Naive thymus-derived CD4-positive, alpha-beta T cell (primary cell): ENCODE data around the gene CTTNBP2. TPM values are rescaled to one million over a fixed set of nuclear protein-coding genes. Genes with fewer than 3 reads are reported as not detected.
"Not testable (repeated sequence)": the region's sequence is repeated elsewhere in the genome, so short reads cannot be mapped to it uniquely, and the experiment has no call there.

ENCODE experiments used
- ATAC-seq: fragments of 150-1000 bp; cut with Tn5 transposase; 2 replicates; pipeline ENCODE4 v1.10.0; 2021; ENCODE audit warnings: mild to moderate bottlenecking, moderate library complexity
- CTCF ChIA-PET: fragments of 350-600 bp; sonication (Branson Sonifier 250); formaldehyde crosslinking; loops from one replicate; lab custom pipeline; 2021; ENCODE audit warnings: antibody characterized with exemption; lab: Charles Lee
- POLR2A ChIA-PET: fragments of 350-600 bp; sonication (Branson Sonifier 250); formaldehyde crosslinking; loops from one replicate; lab custom pipeline; 2021; ENCODE audit warnings: antibody characterized with exemption, inconsistent platforms; lab: Charles Lee
- DNase-seq, 9 donors: peaks; one replicate each; pipeline versions ENCODE4 v3.0.0 to v3.0.0-alpha.2; 2020 to 2022; ENCODE audit warnings: mixed read lengths in 1 of 9
- H3K27ac ChIP-seq: one replicate; pipeline ENCODE4 v1.7.0; 2013; ENCODE audit warnings: mild to moderate bottlenecking, low read depth, low read length, moderate library complexity
- H3K27me3 ChIP-seq, 2 donors: one replicate each; pipeline ENCODE4 v1.7.0; 2013; ENCODE audit warnings: low read length in 2 of 2, mild to moderate bottlenecking in 2 of 2, moderate library complexity in 2 of 2; ENCODE audit not compliant: control insufficient read depth in 2 of 2, insufficient read depth in 2 of 2
- H3K36me3 ChIP-seq, 3 experiments: 1 replicate in 2 of 3; 2 replicates in 1 of 3; pipeline ENCODE4 v1.7.0; 2013; ENCODE audit warnings: low read length in 3 of 3, mild to moderate bottlenecking in 3 of 3, moderate library complexity in 1 of 3; ENCODE audit not compliant: insufficient read depth in 3 of 3, control insufficient read depth in 2 of 3
- H3K4me1 ChIP-seq, 2 donors: one replicate each; pipeline ENCODE4 v1.7.0; 2013; ENCODE audit warnings: low read length in 2 of 2, mild to moderate bottlenecking in 2 of 2, moderate library complexity in 1 of 2; ENCODE audit not compliant: control insufficient read depth in 2 of 2, insufficient read depth in 2 of 2
- H3K4me3 ChIP-seq: 2 replicates; pipeline ENCODE4 v1.7.0; 2013; ENCODE audit warnings: mild to moderate bottlenecking, low read length
- H3K9me3 ChIP-seq, 3 experiments: 1 replicate in 2 of 3; 2 replicates in 1 of 3; pipeline ENCODE4 v1.7.0; 2013; ENCODE audit warnings: low read length in 3 of 3; ENCODE audit not compliant: control insufficient read depth in 2 of 3
- H3K27ac Mint-ChIP-seq, 9 donors: one replicate each; pipeline ENCODE4 v1.8.0; 2020 to 2022; ENCODE audit warnings: mixed read lengths in 9 of 9, mild to moderate bottlenecking in 8 of 9, moderate library complexity in 5 of 9, inconsistent platforms in 2 of 9
- H3K27me3 Mint-ChIP-seq, 5 donors: one replicate each; pipeline ENCODE4 v1.8.0; 2021 to 2022; ENCODE audit warnings: mixed read lengths in 5 of 5, mild to moderate bottlenecking in 1 of 5
- H3K36me3 Mint-ChIP-seq, 5 donors: one replicate each; pipeline ENCODE4 v1.8.0; 2020 to 2022; ENCODE audit warnings: mixed read lengths in 5 of 5, mild to moderate bottlenecking in 3 of 5, inconsistent platforms in 1 of 5
- H3K4me1 Mint-ChIP-seq, 7 donors: one replicate each; pipeline ENCODE4 v1.8.0; 2020 to 2022; ENCODE audit warnings: mixed read lengths in 7 of 7, mild to moderate bottlenecking in 3 of 7, inconsistent platforms in 1 of 7
- H3K4me3 Mint-ChIP-seq, 10 donors: one replicate each; pipeline ENCODE4 v1.8.0; 2020 to 2022; ENCODE audit warnings: mild to moderate bottlenecking in 10 of 10, mixed read lengths in 10 of 10, moderate library complexity in 6 of 10, inconsistent platforms in 2 of 10
- H3K9me3 Mint-ChIP-seq, 11 donors: one replicate each; pipeline ENCODE4 v1.8.0; 2020 to 2022; ENCODE audit warnings: mixed read lengths in 11 of 11, mild to moderate bottlenecking in 4 of 11, inconsistent platforms in 1 of 11, moderate library complexity in 1 of 11
- intact Hi-C, 2 donors: fragments of 100-400 bp; cut with micrococcal nuclease; formaldehyde crosslinking; loops; one replicate each; pipeline ENCODE4 v1.15.1; 2023
- polyA plus RNA-seq, 2 donors: library from polyadenylated mRNA; unstranded; fragments of 300-500 nt; fragmentation: Illumina TruSeq; gene quantifications; one replicate each; pipeline ENCODE4 v1.2.3, GENCODE V29; 2021
- total RNA-seq, 6 experiments: library from RNA in 5 of 6; stranded (reverse) in 5 of 6; gene quantifications; 1 replicate in 5 of 6; 2 replicates in 1 of 6; pipeline ENCODE4 v1.2.3 and lab custom pipeline; 2021 to 2026

CTTNBP2 gene
- total and polyA plus RNA-seq, 7 experiments from 2014 or later: 0.16 to 0.30 (median 0.27) TPM; not detected in 4

GRCh38 chr7:117715784-117716445 is 157.3 kb downstream of the CTTNBP2 start:
- no peak for ATAC-seq
- H3K4me1 Mint-ChIP-seq: peaks cover 0 to 8% (median 0%) of the 10 kb centered on the region in 7 donors
- H3K4me3 Mint-ChIP-seq: no peak overlapping the region
- H3K4me3 ChIP-seq: no peak overlapping the region
- H3K27ac ChIP-seq: no peak overlapping the region
- no peak for DNase-seq
- ChIA-PET POLR2A (no interaction called here), CTCF (no interaction called here)
- H3K9me3 ChIP-seq: no peaks in the 10 kb centered on the region
- H3K27me3 ChIP-seq: no peaks in the 10 kb centered on the region
- peaks cover 0 to 9% (median 7%) of the 10 kb centered on the region in 5 donors for H3K27me3 Mint-ChIP-seq
- intact Hi-C loops: loop anchor here in 1 of 2 donors (1.0 to 5.0 kb wide), 3 partner anchors 257 to 503 kb away; no protein-coding TSS in a partner anchor
- peaks cover 0 to 3% (median 0%) of the 10 kb centered on the region in 11 donors for H3K9me3 Mint-ChIP-seq
- no peak overlapping the region for H3K27ac Mint-ChIP-seq
- no peaks in the 10 kb centered on the region for H3K36me3 Mint-ChIP-seq
- H3K36me3 ChIP-seq: no peaks in the 10 kb centered on the region
- H3K4me1 ChIP-seq: no peaks in the 10 kb centered on the region

DNA sequence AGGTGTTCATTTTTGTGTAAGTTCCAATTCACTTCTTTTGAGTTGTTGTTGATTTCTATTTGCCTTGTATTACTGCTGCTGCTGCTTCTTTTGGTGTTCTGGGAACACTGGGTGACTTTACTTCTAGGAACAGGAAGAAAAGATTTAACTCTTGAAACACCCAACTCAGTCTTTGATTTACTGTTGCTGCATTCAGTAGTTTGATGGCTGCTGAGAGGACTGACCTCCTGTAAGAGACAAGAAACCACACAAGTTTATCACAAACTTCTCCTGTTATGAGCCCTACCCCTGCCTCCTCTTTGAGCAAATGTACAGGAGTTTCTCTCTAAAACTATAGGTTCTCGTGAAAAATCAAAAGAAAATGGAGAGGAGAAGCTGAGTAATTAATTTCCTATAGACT is 161.7 kb downstream of the CTTNBP2 start:
- no peak overlapping the region for H3K27ac ChIP-seq
- H3K9me3 Mint-ChIP-seq: peaks cover 0 to 4% (median 0%) of the 10 kb centered on the region in 11 donors
- H3K4me1 ChIP-seq: no peaks in the 10 kb centered on the region
- no peak overlapping the region for H3K27ac Mint-ChIP-seq
- H3K27me3 ChIP-seq: no peaks in the 10 kb centered on the region
- peaks cover 0 to 8% (median 0%) of the 10 kb centered on the region in 7 donors for H3K4me1 Mint-ChIP-seq
- H3K27me3 Mint-ChIP-seq: peaks cover 0 to 14% (median 7%) of the 10 kb centered on the region in 5 donors
- intact Hi-C loops: no loop called here
- no peak for ATAC-seq
- H3K36me3 ChIP-seq: no peaks in the 10 kb centered on the region
- H3K4me3 ChIP-seq: no peak overlapping the region
- H3K36me3 Mint-ChIP-seq: no peaks in the 10 kb centered on the region
- DNase-seq: no peak
- ChIA-PET POLR2A (no interaction called here), CTCF (no interaction called here)
- no peak overlapping the region for H3K4me3 Mint-ChIP-seq
- no peaks in the 10 kb centered on the region for H3K9me3 ChIP-seq

DNA sequence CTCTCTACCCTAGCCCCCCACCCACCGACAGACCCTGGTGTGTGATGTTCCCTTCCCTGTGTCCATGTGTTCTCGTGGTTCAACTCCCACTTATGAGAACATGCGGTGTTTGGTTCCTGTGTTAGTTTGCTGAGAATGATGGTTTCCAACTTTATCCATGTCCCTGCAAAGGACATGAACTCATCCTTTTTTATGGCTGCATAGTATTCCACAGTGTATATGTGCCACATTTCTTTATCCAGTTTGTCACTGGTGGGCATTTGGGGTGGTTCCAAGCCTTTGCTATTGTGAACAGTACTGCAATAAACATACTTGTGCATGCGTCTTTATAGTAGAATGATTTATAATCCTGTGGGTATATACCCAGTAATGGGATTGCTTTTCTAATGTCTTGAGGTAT is 165.1 kb downstream of the CTTNBP2 start:
- H3K4me1 Mint-ChIP-seq, H3K9me3 Mint-ChIP-seq, H3K27ac Mint-ChIP-seq, H3K4me3 Mint-ChIP-seq, intact Hi-C loops, H3K9me3 ChIP-seq, H3K36me3 Mint-ChIP-seq, ATAC-seq, DNase-seq, CTCF ChIA-PET, H3K27ac ChIP-seq, H3K4me3 ChIP-seq, POLR2A ChIA-PET, H3K36me3 ChIP-seq, H3K4me1 ChIP-seq, H3K27me3 ChIP-seq: not testable (repeated sequence)
- peaks cover 0 to 12% (median 0%) of the 10 kb centered on the region in 5 donors for H3K27me3 Mint-ChIP-seq

DNA sequence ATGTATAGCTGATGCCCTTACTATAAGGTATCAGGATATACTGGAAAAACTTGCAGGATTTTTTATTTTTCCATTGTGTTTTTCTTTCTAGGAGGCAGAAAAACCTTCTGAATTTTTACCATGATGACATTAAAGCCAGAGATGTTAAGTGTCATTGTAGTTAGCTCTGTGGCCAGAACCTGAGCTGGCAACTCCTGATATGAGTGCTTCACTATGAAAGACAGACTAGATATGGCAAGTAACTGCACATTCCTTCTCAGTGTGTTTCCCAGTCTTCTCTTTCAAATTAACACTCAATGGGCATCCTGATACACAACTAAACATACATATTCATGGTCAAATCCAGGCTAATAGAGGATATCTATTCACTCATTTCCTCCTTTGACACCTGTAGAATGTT is 166.2 kb downstream of the CTTNBP2 start:
- intact Hi-C loops: no loop called here
- ATAC-seq (no peak), DNase-seq (no peak)
- H3K9me3 ChIP-seq: no peaks in the 10 kb centered on the region
- H3K4me1 Mint-ChIP-seq: peaks cover 0 to 8% (median 0%) of the 10 kb centered on the region in 7 donors
- no peaks in the 10 kb centered on the region for H3K36me3 ChIP-seq
- POLR2A ChIA-PET: no interaction called here
- no peaks in the 10 kb centered on the region for H3K4me1 ChIP-seq
- CTCF ChIA-PET: no interaction called here
- peaks cover 0 to 8% (median 0%) of the 10 kb centered on the region in 5 donors for H3K27me3 Mint-ChIP-seq
- no peak overlapping the region for H3K27ac ChIP-seq
- H3K27me3 ChIP-seq: no peaks in the 10 kb centered on the region
- no peak overlapping the region for H3K4me3 Mint-ChIP-seq
- H3K27ac Mint-ChIP-seq: no peak overlapping the region
- H3K36me3 Mint-ChIP-seq: no peaks in the 10 kb centered on the region
- no peak overlapping the region for H3K4me3 ChIP-seq
- H3K9me3 Mint-ChIP-seq: peaks cover 0 to 8% (median 0%) of the 10 kb centered on the region in 11 donors

DNA sequence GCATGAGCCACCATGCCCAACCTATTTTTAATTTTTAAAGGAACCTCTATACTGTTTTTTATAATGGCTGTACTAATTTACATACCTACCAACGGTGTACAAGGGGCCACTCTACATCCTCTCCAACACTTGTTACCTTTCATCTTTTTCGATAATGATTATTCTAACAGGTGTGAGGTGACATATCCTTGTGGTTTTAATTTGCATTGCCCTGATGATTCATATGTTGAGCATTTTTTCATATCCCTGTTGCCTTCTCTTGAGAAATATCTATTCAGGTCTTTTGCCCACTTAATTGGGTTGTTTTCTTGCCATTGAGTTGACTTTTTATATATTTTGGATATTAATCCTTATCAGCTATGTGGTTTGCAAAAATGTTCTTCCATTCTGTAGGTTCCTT is 167.0 kb downstream of the CTTNBP2 start:
- H3K27me3 Mint-ChIP-seq: peaks cover 0 to 8% (median 0%) of the 10 kb centered on the region in 5 donors
- Histone ChIP-seq H3K4me3 (no peak overlapping the region), H3K9me3 (no peaks in the 10 kb centered on the region), H3K27me3 (no peaks in the 10 kb centered on the region), H3K27ac (no peak overlapping the region), H3K36me3 (no peaks in the 10 kb centered on the region), H3K4me1 (no peaks in the 10 kb centered on the region)
- H3K4me3 Mint-ChIP-seq: no peak overlapping the region
- no peak for DNase-seq
- intact Hi-C loops: no loop called here
- no peak overlapping the region for H3K27ac Mint-ChIP-seq
- POLR2A ChIA-PET: no interaction called here
- CTCF ChIA-PET: no interaction called here
- ATAC-seq: no peak
- no peaks in the 10 kb centered on the region for H3K36me3 Mint-ChIP-seq
- H3K9me3 Mint-ChIP-seq: peaks cover 0 to 8% (median 0%) of the 10 kb centered on the region in 11 donors
- no peaks in the 10 kb centered on the region for H3K4me1 Mint-ChIP-seq

DNA sequence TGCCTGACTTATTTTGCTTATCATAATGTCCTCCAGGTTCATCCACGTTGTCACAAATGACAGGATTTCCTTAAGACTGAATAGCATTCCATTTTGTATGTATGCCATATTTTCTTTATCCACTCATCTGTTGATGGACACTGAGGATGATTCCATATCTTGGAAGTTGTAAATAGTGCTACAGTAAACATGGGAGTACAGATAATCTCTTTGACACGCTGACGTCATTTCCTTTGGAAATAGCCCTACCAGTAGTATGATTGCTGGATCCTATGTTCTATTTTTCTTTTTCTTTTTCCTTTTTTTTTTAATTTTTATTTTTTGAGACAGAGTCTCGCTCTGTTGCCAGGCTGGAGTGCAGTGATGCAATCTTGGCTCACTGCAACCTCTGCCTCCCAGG is 167.6 kb downstream of the CTTNBP2 start:
- no peaks in the 10 kb centered on the region for H3K4me1 Mint-ChIP-seq

GRCh38 chr7:117704063-117704462 is 169.2 kb downstream of the CTTNBP2 start:
- intact Hi-C loops: no loop called here
- no peaks in the 10 kb centered on the region for H3K36me3 Mint-ChIP-seq
- Histone ChIP-seq H3K27ac (no peak overlapping the region), H3K27me3 (no peaks in the 10 kb centered on the region), H3K4me1 (no peaks in the 10 kb centered on the region), H3K9me3 (no peaks in the 10 kb centered on the region), H3K36me3 (no peaks in the 10 kb centered on the region), H3K4me3 (no peak overlapping the region)
- CTCF ChIA-PET: no interaction called here
- H3K9me3 Mint-ChIP-seq: peaks cover 0 to 16% (median 0%) of the 10 kb centered on the region in 11 donors
- POLR2A ChIA-PET: no interaction called here
- DNase-seq (no peak), ATAC-seq (no peak)
- peaks cover 0 to 8% (median 0%) of the 10 kb centered on the region in 5 donors for H3K27me3 Mint-ChIP-seq
- H3K27ac Mint-ChIP-seq: no peak overlapping the region
- no peak overlapping the region for H3K4me3 Mint-ChIP-seq
- H3K4me1 Mint-ChIP-seq: no peaks in the 10 kb centered on the region

More for the DNA sequence above, 167.6 kb downstream of the CTTNBP2 start:
- no peaks in the 10 kb centered on the region for H3K9me3 ChIP-seq
- H3K4me3 ChIP-seq: no peak overlapping the region
- Mint-ChIP-seq H3K4me3 (no peak overlapping the region), H3K36me3 (no peaks in the 10 kb centered on the region), H3K27ac (no peak overlapping the region), H3K27me3 (peaks cover 0 to 8% (median 0%) of the 10 kb centered on the region in 5 donors), H3K9me3 (peaks cover 0 to 11% (median 0%) of the 10 kb centered on the region in 11 donors)
- DNase-seq (no peak), ATAC-seq (no peak)
- no peaks in the 10 kb centered on the region for H3K4me1 ChIP-seq
- intact Hi-C loops: no loop called here
- no peaks in the 10 kb centered on the region for H3K36me3 ChIP-seq
- no peaks in the 10 kb centered on the region for H3K27me3 ChIP-seq
- CTCF ChIA-PET: no interaction called here
- H3K27ac ChIP-seq: no peak overlapping the region
- POLR2A ChIA-PET: no interaction called here
